Keratinocyte (primary cell): ENCODE data around the gene NPNT.

Experiments used
- CTCF ChIP-seq, 3 experiments: IDR thresholded peaks in 1 of 3; conservative IDR thresholded peaks in 1 of 3; optimal IDR thresholded peaks in 1 of 3; 2 replicates in 2 of 3; 3 replicates in 1 of 3; pipeline versions ENCODE3 to v1.5.1; 2011; ENCODE audit warnings: low read length in 3 of 3, mild to moderate bottlenecking in 3 of 3, moderate library complexity in 2 of 3, control low read depth in 1 of 3, inconsistent platforms in 1 of 3; ENCODE audit not compliant: insufficient read depth in 2 of 3; ENCODE audit errors: extremely low read depth in 1 of 3
- EZH2 ChIP-seq: IDR thresholded peaks from one replicate; pipeline ENCODE4 v1.6.1; 2012; ENCODE audit warnings: inconsistent platforms, mild to moderate bottlenecking, low read length, moderate library complexity

GRCh38 chr4:105971036-105971435 lies 75.8 kb downstream of the NPNT start:
- TF ChIP-seq CTCF (optimal IDR thresholded peaks at IDR 0.05 in 1 of 3, IDR thresholded peaks at IDR 0.05 in 1 of 3, conservative IDR thresholded peaks at IDR 0.05 in 1 of 3; ENCODE audit: extremely low read depth in 1 of 3, insufficient read depth in 2 of 3, low read length in 3 of 3) (no peak), EZH2 (no peak)
